BJ (cell line): Measurements from ENCODE around the gene BHLHE23. TPM values are rescaled to one million over a fixed set of nuclear protein-coding genes. Genes with fewer than 3 reads are reported as not detected.

ENCODE experiments used
- CTCF ChIA-PET: fragments of 350-600 bp; formaldehyde crosslinking; extraction: SDS; loops from one replicate; lab custom pipeline; 2021; ENCODE audit warnings: antibody characterized with exemption, inconsistent platforms; lab: Yijun Ruan, JAX
- POLR2A ChIA-PET: fragments of 300-600 bp; sonication (Branson Sonifier 250); formaldehyde crosslinking; extraction: SDS; loops from one replicate; lab custom pipeline; 2021; ENCODE audit warnings: antibody characterized with exemption; lab: Charles Lee
- DNase-seq: peaks from one replicate; pipeline ENCODE4 v3.0.0-alpha.2; 2011; ENCODE audit warnings: low read depth
- H3K27me3 ChIP-seq: 2 replicates; pipeline ENCODE4 v1.6.0; 2011; ENCODE audit warnings: low read length; ENCODE audit not compliant: control insufficient read depth, insufficient read depth
- H3K36me3 ChIP-seq: 2 replicates; pipeline ENCODE4 v1.5.1; 2011; ENCODE audit warnings: low read length; ENCODE audit not compliant: control insufficient read depth, insufficient read depth
- H3K4me3 ChIP-seq: 2 replicates; pipeline ENCODE4 v1.5.1; 2011; ENCODE audit warnings: low read depth, mild to moderate bottlenecking, control low read depth, low read length
- CTCF ChIP-seq: IDR thresholded peaks from 2 replicates; pipeline ENCODE4 v1.5.1; 2011; ENCODE audit warnings: low read depth, mild to moderate bottlenecking, control low read depth, inconsistent platforms, low read length, moderate library complexity; ENCODE audit not compliant: insufficient read depth
- polyA plus RNA-seq: library from polyadenylated mRNA; depleted of rRNA; stranded (reverse); fragments of >200 nt; gene quantifications from 2 replicates; pipeline ENCODE4 v1.2.3, GENCODE V29; 2011

The BHLHE23 gene
- polyA plus RNA-seq, 1 experiment, result not detected

DNA sequence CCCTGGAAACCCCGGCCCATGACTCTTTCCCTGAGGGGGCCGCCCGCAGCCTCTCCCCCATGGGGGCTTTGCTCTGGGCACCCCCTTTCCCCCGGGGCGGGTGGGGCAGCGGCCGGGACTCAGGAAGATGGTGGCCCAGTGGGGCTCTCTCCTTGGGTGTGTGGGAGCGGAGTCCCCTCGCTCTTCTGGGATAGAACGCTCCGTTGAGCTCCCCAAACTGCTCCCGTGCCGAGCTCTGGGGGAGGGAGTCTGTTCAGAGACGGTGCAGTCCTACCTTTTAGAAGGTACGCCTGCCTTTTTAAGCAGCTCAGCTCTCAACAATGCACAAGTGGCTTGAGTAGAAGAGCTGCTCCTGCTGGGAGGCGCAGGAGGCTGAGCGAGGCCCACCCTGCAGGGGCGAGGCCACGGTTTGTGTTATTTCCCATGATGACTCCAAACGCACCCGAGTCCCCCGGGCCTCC is 21.7 kb upstream of the BHLHE23 start:
- ChIA-PET CTCF (interaction anchor here (0.5 kb wide), 1 partner anchor 9 kb away, joined by 3 read pairs; no protein-coding TSS in a partner anchor), POLR2A (no interaction called here)
- Histone ChIP-seq H3K27me3 (peaks cover 56% of the 10 kb centered on the region), H3K4me3 (no peak overlapping the region), H3K36me3 (no peaks in the 10 kb centered on the region)
- TF ChIP-seq CTCF, result no peak
- DNase-seq, result no peak

GRCh38 chr20:63027922-63028389 is 21.2 kb upstream of the BHLHE23 start:
- ChIA-PET CTCF (interaction anchor here (0.5 kb wide), 1 partner anchor 8 kb away, joined by 3 read pairs; no protein-coding TSS in a partner anchor), POLR2A (no interaction called here)
- H3K36me3 ChIP-seq, result no peaks in the 10 kb centered on the region
- no peak overlapping the region for H3K4me3 ChIP-seq
- TF ChIP-seq CTCF, result no peak
- H3K27me3 ChIP-seq, result peaks cover 56% of the 10 kb centered on the region
- no peak for DNase-seq

DNA sequence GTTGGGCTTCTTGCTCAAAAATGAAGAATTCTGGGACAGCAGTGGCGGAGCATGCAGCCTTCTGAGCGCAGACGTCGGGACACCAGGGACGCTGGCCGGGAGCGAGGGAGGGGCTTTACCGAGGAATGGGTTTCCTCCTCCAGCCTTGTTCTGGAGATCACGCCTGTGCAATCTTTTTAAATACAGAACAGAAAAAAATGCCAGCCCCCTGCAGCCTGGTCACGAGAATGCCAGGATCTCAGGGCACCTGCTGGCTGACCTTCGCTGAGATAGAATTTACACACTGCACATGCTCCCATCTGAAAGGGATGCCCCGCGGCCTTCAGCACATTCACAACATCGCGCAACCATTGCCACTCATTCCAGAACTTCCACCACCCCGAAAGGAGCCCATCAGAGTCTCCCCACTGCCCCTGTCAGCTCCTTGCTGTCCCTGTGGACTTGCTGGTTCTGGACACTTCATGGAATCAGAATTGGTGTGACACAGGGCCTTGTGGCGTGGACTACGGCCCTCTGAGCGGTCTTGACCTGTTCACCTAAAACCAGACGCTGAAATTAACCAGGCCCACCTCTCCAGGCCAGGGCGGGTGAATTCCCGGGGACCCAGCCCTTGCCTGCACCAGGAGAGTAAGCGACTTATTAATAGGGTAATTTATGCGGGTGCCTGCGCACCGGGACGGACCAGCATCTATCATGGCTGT is 20.6 kb upstream of the BHLHE23 start:
- no peaks in the 10 kb centered on the region for H3K36me3 ChIP-seq
- ChIA-PET CTCF (no interaction called here), POLR2A (no interaction called here)
- H3K27me3 ChIP-seq, result peaks cover 57% of the 10 kb centered on the region
- no peak for DNase-seq
- no peak for TF ChIP-seq CTCF
- no peak overlapping the region for H3K4me3 ChIP-seq

DNA sequence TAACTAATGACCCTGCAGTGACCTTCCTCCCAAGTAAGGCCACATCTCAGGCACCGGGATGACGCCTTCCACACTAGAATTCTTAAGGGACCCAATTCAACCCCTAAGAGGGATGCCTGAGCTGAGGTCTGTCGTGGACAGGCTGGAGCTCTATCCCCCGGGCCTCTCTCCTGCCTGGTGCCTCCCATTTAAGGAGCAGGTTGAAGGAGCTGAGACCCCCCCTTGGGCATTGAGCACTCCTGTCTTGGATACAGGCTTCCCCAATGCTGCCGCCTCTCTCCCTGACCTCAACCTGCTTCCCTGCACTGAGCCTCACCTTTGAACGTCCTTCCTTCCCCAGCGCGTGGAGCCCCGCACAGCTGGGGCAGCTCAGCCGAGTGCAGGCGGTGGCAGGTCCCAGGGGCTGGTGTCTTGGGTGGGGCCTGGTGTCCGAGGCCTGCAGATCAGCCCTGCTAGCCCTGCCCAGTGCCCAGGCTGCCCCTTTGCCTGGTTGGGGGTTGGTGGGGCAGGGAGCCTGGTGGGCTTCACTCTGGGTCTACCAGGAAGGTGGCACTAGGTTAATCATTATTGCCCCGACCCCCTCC is 19.9 kb upstream of the BHLHE23 start:
- ChIA-PET POLR2A (no interaction called here), CTCF (no interaction called here)
- Histone ChIP-seq H3K36me3 (no peaks in the 10 kb centered on the region), H3K27me3 (peaks cover 58% of the 10 kb centered on the region), H3K4me3 (no peak overlapping the region)
- TF ChIP-seq CTCF, result no peak
- DNase-seq, result no peak

DNA sequence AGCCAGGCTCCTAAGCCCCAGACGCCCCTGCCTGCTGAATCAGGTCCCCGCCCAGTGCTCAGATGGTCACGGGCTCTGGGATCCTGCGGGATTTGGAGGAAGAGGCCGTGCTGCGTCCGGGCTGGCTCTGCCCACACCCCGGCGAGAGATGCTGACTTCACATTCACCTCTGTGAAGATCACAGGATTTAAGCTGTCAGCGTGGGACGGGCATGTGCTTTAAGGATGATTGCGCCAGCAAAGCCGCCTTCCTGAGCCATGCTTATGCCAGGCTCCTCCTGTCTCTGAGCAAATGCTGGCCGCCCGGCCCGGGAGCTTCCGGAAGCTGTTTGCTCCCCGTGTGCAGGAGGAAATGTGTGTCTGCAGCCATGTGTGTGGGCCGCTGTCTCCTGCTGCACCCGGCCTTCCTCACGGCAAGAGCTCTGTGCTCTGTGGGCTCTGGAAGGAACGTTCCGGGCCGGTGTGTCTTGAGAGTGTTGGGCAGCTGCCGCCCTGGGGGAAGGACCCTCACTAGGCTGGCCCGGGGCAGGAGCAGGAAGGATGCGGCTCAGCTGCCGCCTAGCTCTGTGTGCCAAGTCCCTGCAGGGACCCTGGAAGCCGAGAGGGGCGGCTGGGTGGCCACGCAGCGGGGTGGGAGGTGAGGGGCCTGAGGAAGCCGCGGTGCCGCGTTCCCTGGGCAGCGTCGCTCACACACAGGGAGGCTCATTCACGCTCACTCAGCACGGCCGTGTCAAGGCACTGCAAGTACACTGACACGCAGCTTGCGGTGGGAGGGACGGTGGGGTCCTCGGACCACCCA is 19.0 kb upstream of the BHLHE23 start:
- TF ChIP-seq CTCF, result no peak
- Histone ChIP-seq H3K27me3 (peaks cover 66% of the 10 kb centered on the region), H3K4me3 (no peak overlapping the region), H3K36me3 (no peaks in the 10 kb centered on the region)
- ChIA-PET CTCF (interaction anchor here (0.6 to 2.1 kb wide), 2 partner anchors 17 to 84 kb away, joined by 3 to 12 read pairs; no protein-coding TSS in a partner anchor), POLR2A (no interaction called here)
- DNase-seq, result peak; percentile 12
